ENCODE results near the gene MMAB. TPM values are rescaled to one million over a fixed set of nuclear protein-coding genes. Genes with fewer than 3 reads are reported as not detected.

MMAB gene
- total and polyA plus RNA-seq, 2 of the 13 experiments (the other 11 are each of a cell fraction or from before 2014, with no cell fraction given) = 26.1 to 77.3 TPM

DNA sequence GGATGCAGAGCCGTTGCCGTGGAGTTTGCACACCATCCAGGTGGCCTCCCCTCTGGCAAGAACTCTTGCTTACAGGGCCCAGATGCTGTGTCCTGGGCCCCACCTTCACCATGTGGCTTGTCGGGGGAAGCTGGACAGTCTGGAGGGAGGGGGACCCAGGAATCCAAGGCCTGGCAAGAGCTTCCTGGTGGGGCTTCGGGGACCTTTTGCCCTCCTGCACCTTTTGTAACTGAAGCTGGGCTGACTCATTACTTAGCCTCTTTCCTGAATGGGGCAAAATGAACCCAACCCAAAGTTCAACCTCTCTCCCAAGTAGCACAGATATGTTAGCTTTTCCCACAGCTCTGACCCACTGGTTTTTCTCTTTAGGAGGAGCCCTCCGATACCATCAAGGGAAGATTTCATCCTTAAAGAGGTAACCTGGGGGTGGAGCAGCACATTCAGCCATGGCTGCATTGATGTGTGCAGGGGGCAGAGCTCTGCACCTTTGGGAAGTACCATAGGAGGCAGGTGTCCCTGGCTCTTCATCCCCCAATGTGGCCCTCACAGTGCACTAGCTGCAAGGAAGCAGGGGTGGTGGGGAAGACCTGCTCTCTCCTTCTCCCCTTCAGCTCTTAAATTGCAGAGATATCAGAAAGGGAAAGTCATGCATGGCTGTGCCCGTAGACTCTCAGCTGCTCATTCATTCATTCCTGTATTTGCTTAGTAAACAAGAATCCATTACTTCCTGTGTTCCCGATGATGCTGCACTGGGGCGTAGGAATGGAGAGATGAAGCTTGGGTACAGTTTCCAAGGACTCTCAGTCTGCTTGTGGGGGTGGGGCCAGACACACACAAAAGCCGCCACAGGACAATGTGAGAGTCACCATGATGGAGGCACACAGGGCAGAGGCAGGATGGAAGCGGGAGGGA is 13.3 kb upstream of the MMAB start (continued):
- TF ChIP-seq ELF3 (CRISPR knock-in tag; IDR thresholded peaks at IDR 0.05) (peak; percentile 72; the same call in 1 of the 2 replicates), ZNF772 (CRISPR knock-in tag; IDR thresholded peaks at IDR 0.05) (0 out of 2 replicates have a peak, but pooled peaks have one; percentile 24), NR2F1 (CRISPR knock-in tag; IDR thresholded peaks at IDR 0.05) (peak in 1 of 2 experiments; percentile 69; a peak in 2 of 4 replicates), ZNF878 (CRISPR knock-in tag; IDR thresholded peaks at IDR 0.05) (peak; percentile 47; the same call in 1 of the 2 replicates), NCOR1 (IDR thresholded peaks at IDR 0.05; ENCODE audit: borderline replicate concordance, low read length) (peak; percentile 44; the same call in 1 of the 2 replicates), HDAC1 (CRISPR knock-in tag; IDR thresholded peaks at IDR 0.05) (peak; percentile 50), HNF4G (IDR thresholded peaks at IDR 0.05; ENCODE audit: borderline replicate concordance, low read depth, low read length) (peak; percentile 60; the same call in 1 of the 2 replicates), HNF4G (CRISPR knock-in tag; IDR thresholded peaks at IDR 0.05; ENCODE audit: borderline replicate concordance, low read depth) (no peak), AGO1 (IDR thresholded peaks at IDR 0.05; ENCODE audit: low read depth, low read length, poor library complexity, severe bottlenecking) (no peak), HIVEP1 (CRISPR knock-in tag; IDR thresholded peaks at IDR 0.05) (peak; percentile 13; the same call in 1 of the 2 replicates), RXRB (CRISPR knock-in tag; IDR thresholded peaks at IDR 0.05; ENCODE audit: borderline replicate concordance) (peak; percentile 21; the same call in 1 of the 2 replicates), ATAD3A (CRISPR knock-in tag; IDR thresholded peaks at IDR 0.05) (no peak), FOXA1 (IDR thresholded peaks at IDR 0.05) (peak; percentile 78), FOXA1 (CRISPR knock-in tag; IDR thresholded peaks at IDR 0.05) (peak; percentile 92), ZNF607 (CRISPR knock-in tag; IDR thresholded peaks at IDR 0.05; ENCODE audit: borderline replicate concordance) (0 out of 2 replicates have a peak, but pooled peaks have one; percentile 31), EP300 (IDR thresholded peaks at IDR 0.05; ENCODE audit: low read depth in 2 of 2, low read length in 2 of 2) (peak in 1 of 2 experiments; percentile 37; a peak in 1 of 4 replicates), EP300 (CRISPR knock-in tag; IDR thresholded peaks at IDR 0.05; ENCODE audit: borderline replicate concordance) (no peak), ZNF761 (CRISPR knock-in tag; conservative IDR thresholded peaks at IDR 0.05) (no peak), TP53 (CRISPR knock-in tag; conservative IDR thresholded peaks at IDR 0.05) (no peak)
- TF ChIP-seq, protein P1, sequence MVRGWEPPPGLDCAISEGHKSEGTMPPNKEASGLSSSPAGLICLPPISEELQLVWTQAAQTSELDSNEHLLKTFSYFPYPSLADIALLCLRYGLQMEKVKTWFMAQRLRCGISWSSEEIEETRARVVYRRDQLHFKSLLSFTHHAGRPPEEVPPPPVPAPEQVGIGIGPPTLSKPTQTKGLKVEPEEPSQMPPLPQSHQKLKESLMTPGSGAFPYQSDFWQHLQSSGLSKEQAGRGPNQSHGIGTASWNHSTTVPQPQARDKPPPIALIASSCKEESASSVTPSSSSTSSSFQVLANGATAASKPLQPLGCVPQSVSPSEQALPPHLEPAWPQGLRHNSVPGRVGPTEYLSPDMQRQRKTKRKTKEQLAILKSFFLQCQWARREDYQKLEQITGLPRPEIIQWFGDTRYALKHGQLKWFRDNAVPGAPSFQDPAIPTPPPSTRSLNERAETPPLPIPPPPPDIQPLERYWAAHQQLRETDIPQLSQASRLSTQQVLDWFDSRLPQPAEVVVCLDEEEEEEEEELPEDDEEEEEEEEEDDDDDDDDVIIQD (CRISPR knock-in tag; IDR thresholded peaks at IDR 0.05; ENCODE audit: low read depth) = peak; percentile 24; the same call in 1 of the 2 replicates
- TF ChIP-seq, protein P2, sequence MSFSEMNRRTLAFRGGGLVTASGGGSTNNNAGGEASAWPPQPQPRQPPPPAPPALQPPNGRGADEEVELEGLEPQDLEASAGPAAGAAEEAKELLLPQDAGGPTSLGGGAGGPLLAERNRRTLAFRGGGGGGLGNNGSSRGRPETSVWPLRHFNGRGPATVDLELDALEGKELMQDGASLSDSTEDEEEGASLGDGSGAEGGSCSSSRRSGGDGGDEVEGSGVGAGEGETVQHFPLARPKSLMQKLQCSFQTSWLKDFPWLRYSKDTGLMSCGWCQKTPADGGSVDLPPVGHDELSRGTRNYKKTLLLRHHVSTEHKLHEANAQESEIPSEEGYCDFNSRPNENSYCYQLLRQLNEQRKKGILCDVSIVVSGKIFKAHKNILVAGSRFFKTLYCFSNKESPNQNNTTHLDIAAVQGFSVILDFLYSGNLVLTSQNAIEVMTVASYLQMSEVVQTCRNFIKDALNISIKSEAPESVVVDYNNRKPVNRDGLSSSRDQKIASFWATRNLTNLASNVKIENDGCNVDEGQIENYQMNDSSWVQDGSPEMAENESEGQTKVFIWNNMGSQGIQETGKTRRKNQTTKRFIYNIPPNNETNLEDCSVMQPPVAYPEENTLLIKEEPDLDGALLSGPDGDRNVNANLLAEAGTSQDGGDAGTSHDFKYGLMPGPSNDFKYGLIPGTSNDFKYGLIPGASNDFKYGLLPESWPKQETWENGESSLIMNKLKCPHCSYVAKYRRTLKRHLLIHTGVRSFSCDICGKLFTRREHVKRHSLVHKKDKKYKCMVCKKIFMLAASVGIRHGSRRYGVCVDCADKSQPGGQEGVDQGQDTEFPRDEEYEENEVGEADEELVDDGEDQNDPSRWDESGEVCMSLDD (CRISPR knock-in tag; IDR thresholded peaks at IDR 0.05; ENCODE audit: borderline replicate concordance) = peak; percentile 64; the same call in 1 of the 2 replicates
- TF ChIP-seq, protein P3, sequence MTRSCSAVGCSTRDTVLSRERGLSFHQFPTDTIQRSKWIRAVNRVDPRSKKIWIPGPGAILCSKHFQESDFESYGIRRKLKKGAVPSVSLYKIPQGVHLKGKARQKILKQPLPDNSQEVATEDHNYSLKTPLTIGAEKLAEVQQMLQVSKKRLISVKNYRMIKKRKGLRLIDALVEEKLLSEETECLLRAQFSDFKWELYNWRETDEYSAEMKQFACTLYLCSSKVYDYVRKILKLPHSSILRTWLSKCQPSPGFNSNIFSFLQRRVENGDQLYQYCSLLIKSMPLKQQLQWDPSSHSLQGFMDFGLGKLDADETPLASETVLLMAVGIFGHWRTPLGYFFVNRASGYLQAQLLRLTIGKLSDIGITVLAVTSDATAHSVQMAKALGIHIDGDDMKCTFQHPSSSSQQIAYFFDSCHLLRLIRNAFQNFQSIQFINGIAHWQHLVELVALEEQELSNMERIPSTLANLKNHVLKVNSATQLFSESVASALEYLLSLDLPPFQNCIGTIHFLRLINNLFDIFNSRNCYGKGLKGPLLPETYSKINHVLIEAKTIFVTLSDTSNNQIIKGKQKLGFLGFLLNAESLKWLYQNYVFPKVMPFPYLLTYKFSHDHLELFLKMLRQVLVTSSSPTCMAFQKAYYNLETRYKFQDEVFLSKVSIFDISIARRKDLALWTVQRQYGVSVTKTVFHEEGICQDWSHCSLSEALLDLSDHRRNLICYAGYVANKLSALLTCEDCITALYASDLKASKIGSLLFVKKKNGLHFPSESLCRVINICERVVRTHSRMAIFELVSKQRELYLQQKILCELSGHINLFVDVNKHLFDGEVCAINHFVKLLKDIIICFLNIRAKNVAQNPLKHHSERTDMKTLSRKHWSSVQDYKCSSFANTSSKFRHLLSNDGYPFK (CRISPR knock-in tag; IDR thresholded peaks at IDR 0.05; ENCODE audit: borderline replicate concordance) = peak; percentile 85; the same call in 1 of the 2 replicates

Data from HepG2 (cell line).